Osteocyte (in vitro differentiated cells): ENCODE measurements around the gene WDR90. TPM values are rescaled to one million over a fixed set of nuclear protein-coding genes. Genes with fewer than 3 reads are reported as not detected.

Source experiments
- DNase-seq: peaks from one replicate; pipeline ENCODE4 v3.0.0; 2021; ENCODE audit warnings: mixed read lengths; ENCODE audit not compliant: unreplicated experiment; ENCODE audit errors: extremely low spot score
- H3K27ac Mint-ChIP-seq: one replicate; pipeline ENCODE4 v1.8.0; 2021; ENCODE audit warnings: mild to moderate bottlenecking, mixed read lengths; ENCODE audit not compliant: unreplicated experiment
- H3K27me3 Mint-ChIP-seq: one replicate; pipeline ENCODE4 v1.8.0; 2021; ENCODE audit warnings: mixed read lengths; ENCODE audit not compliant: unreplicated experiment
- H3K36me3 Mint-ChIP-seq: one replicate; pipeline ENCODE4 v1.8.0; 2021; ENCODE audit warnings: mixed read lengths; ENCODE audit not compliant: unreplicated experiment
- H3K4me1 Mint-ChIP-seq: one replicate; pipeline ENCODE4 v1.8.0; 2021; ENCODE audit warnings: mixed read lengths; ENCODE audit not compliant: unreplicated experiment
- H3K4me3 Mint-ChIP-seq: one replicate; pipeline ENCODE4 v1.8.0; 2021; ENCODE audit warnings: mild to moderate bottlenecking, moderate library complexity, mixed read lengths; ENCODE audit not compliant: unreplicated experiment
- H3K9me3 Mint-ChIP-seq: one replicate; pipeline ENCODE4 v1.8.0; 2021; ENCODE audit warnings: mixed read lengths; ENCODE audit not compliant: unreplicated experiment
- CTCF ChIP-seq: fragments of 200-600 bp; sonication (generic); IDR thresholded peaks from 2 replicates; pipeline ENCODE4 v1.5.0; 2021; ENCODE audit warnings: antibody characterized with exemption, mild to moderate bottlenecking, moderate library complexity
- total RNA-seq: library from RNA; stranded (reverse); gene quantifications from 2 replicates; pipeline ENCODE4 v1.2.1, GENCODE V29; 2021

The WDR90 gene
- total RNA-seq, 1 donor from 2014 or later: 38.9 TPM

GRCh38 chr16:658679-659571 lies 9.8 kb downstream of the WDR90 start:
- Mint-ChIP-seq H3K4me1 (peaks cover 5% of the 10 kb centered on the region), H3K36me3 (peaks cover 2% of the 10 kb centered on the region), H3K9me3 (no peaks in the 10 kb centered on the region), H3K27ac (no peak overlapping the region), H3K4me3 (no peak overlapping the region), H3K27me3 (no peaks in the 10 kb centered on the region)
- no peak for TF ChIP-seq CTCF
- DNase-seq: no peak

GRCh38 chr16:659618-660017 lies 10.5 kb downstream of the WDR90 start:
- TF ChIP-seq CTCF: no peak
- Mint-ChIP-seq H3K4me3 (no peak overlapping the region), H3K4me1 (peaks cover 5% of the 10 kb centered on the region), H3K36me3 (peaks cover 2% of the 10 kb centered on the region), H3K27me3 (no peaks in the 10 kb centered on the region), H3K27ac (no peak overlapping the region), H3K9me3 (no peaks in the 10 kb centered on the region)
- DNase-seq: no peak

- Mint-ChIP-seq H3K27ac (no peak overlapping the region), H3K9me3 (no peaks in the 10 kb centered on the region), H3K4me3 (no peak overlapping the region)
Measured at GRCh38 chr16:660132-660458, 10.9 kb downstream of the WDR90 start.

GRCh38 chr16:660459-661183 lies 11.5 kb downstream of the WDR90 start:
- H3K27me3 Mint-ChIP-seq: no peaks in the 10 kb centered on the region
- H3K9me3 Mint-ChIP-seq: no peaks in the 10 kb centered on the region
- H3K4me3 Mint-ChIP-seq: peak overlapping the region; percentile 29
- H3K4me1 Mint-ChIP-seq: peaks cover 5% of the 10 kb centered on the region
- no peak for DNase-seq
- peak overlapping the region; percentile 57 for H3K27ac Mint-ChIP-seq
- H3K36me3 Mint-ChIP-seq: peaks cover 2% of the 10 kb centered on the region
- peak; percentile 57 for TF ChIP-seq CTCF

More at GRCh38 chr16:660132-660458, 10.9 kb downstream of the WDR90 start:
- no peak for DNase-seq
- peaks cover 2% of the 10 kb centered on the region for H3K36me3 Mint-ChIP-seq
- no peak for TF ChIP-seq CTCF
- H3K27me3 Mint-ChIP-seq: no peaks in the 10 kb centered on the region
- H3K4me1 Mint-ChIP-seq: peaks cover 5% of the 10 kb centered on the region

- DNase-seq: no peak
- TF ChIP-seq CTCF: no peak
- Mint-ChIP-seq H3K4me1 (peaks cover 5% of the 10 kb centered on the region), H3K27ac (peak overlapping the region; percentile 57), H3K4me3 (peak overlapping the region; percentile 29), H3K36me3 (peaks cover 2% of the 10 kb centered on the region), H3K9me3 (no peaks in the 10 kb centered on the region), H3K27me3 (no peaks in the 10 kb centered on the region)
Measured at GRCh38 chr16:661184-661821, 12.1 kb downstream of the WDR90 start.
